ENCODE data around the gene CDHR2.
"Not testable (repeated sequence)": the region's sequence is repeated elsewhere in the genome, so short reads cannot be mapped to it uniquely, and the experiment has no call there.

The CDHR2 gene

DNA sequence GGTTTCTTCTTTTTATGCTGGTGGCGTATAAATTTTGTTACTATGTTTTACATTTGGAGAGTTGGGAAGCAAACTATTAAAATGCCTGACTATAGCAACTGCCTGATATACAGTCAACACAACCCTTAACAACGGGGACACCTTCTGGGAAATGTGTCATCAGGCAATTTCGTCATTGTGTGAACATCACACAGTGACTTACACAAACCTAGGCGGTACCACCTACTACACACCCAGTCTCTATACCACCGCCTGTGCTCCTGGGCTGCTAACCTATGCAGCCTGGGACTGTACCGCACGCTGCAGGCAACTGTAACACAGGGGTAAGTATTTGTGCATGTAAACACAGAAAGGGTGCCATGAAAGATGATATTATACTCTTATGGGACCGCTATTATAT lies 1.3 kb upstream of the CDHR2 start:
- TF ChIP-seq CTCF (IDR thresholded peaks at IDR 0.05; ENCODE audit: low read depth, low read length) = no peak
- no peak overlapping the region for H3K4me3 ChIP-seq (ENCODE audit: low read depth, low read length)

DNA sequence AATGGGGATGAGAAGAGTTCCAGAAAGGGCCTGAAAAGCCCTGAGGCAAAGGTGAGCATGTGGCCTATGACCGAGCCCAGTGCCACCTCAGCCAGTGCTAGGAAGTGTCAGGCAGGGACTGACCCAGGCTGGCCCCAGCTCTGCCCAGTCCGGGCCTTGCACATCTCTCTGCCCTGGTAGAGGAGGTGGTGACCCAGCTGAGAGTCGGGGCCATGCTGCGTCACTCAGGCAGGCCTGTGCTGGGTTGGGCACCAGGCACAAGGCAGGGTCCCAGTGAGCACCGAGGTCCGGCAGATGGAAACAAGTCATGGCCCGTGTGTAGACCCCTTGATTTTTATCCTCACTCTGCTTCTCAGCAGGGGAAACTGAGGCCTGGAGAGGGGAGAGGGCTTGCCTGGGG lies 729 bp downstream of the CDHR2 start:
- no peak overlapping the region for H3K4me3 ChIP-seq (ENCODE audit: low read depth, low read length)
- TF ChIP-seq CTCF (IDR thresholded peaks at IDR 0.05; ENCODE audit: low read depth, low read length) = no peak

DNA sequence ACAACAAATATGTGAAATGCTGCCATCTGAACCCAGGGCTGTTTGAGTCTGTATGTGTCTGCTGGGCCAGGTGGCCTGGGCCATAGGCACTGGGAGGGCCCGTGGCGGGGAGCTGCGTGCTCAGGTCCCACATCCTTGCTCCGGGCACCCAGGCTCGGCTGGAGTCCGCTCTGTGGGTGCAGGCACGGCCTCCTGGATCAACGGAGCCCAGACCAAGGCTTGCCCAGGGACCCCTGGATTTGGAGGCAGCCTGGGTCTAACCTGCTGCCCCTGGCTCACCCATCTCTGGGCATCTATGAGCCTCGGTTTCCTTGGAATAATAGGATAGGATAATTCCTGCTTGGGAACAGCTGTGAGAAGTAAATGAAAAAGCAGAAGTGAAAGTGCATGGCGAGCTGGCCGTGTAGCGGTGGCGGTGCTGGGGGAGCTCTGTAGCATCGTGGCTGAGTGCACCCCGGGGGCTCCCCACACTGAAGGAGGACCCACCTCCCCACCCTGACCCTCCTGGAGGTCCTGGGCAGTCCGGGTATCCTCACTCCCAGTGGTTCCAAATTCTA lies 1.2 kb downstream of the CDHR2 start:
- H3K4me3 ChIP-seq (ENCODE audit: low read depth, low read length) = no peak overlapping the region

DNA sequence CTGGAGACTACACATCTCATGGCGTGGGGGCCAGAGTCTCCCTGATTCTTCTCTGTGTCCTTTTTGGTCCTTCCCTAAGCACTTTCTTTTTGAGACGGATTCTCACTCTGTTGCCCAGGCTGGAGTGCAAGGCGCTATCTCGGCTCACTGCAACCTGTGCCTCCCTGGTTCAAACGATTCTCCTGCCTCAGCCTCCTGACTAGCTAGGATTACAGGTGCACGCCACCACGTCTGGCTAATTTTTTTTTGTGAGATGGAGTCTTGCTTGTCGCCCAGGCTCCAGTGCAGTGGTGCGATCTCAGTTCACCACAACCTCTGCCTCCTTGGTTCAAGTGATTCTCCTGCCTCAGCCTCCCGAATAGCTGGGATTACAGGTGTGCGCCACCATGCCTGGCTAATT lies 1.8 kb downstream of the CDHR2 start:
- H3K4me3 ChIP-seq (ENCODE audit: low read depth, low read length) = not testable (repeated sequence)

More for the DNA sequence above, 1.2 kb downstream of the CDHR2 start:
- TF ChIP-seq CTCF (IDR thresholded peaks at IDR 0.05; ENCODE audit: low read depth, low read length) = no peak

DNA sequence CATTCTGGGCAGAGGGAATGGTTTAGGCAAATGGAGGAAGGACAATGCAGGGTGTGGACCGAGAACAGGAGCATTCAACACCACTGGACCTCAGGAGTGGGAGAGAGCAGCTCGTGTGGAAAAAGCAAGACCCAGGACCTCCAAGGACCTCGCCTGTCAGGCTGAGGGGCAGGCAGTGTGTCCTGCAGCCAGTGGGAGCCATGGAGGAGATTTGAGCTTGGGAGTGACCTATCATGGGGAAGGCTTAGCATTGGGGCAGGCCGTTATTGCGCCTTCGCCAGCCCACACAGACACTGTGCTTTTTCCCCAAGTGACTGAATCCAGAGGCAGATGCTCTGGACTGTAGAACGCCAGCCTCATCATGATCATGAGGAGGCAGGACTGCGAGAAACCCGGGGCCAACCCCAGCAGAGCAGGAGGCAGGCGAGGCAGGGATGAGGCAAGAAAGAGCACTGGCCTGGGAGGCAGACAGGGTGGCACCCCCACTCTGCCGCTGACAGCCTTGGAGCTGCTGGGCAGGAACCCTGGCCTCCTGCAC lies 3.3 kb downstream of the CDHR2 start:
- H3K4me3 ChIP-seq (ENCODE audit: low read depth, low read length) = no peak overlapping the region
- TF ChIP-seq CTCF (IDR thresholded peaks at IDR 0.05; ENCODE audit: low read depth, low read length) = no peak

DNA sequence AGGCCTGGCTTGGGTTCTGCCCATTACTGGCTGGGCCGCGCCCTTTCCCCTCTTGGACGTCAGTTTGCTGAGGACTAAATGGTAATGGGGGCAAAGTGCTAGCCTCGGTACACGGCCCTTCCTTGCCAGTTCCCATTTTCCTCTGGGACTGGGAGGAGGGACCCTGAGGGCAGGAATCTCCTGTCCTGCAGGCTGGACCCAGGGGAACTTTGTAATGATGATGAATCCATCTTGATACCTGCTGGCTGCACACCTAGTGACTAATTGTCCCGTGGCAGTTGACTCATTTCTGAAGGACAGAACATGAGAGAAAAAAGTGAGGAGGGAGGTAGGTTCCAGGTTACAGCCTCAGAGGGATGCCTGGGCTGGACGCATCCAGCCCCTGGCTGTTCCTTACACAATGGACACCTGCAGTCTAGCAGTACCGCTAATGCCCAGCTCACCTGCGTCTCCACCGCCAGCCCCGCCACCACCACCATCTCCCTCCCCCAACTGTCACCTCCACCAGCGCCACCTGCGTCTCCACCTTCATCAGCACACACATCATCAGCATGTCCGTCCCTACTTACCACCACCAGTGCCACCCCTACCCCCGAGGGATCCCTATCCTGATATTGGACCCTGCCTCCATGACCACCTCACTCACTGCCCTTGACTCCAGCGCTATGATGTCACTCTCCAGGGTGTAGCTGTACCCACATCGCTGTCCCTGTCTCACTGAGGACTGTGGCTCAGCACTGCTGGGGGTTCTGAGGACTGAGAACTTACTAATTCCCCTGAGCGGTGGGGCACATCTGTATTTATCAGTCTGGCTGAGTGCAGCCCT lies 4.3 kb downstream of the CDHR2 start:
- TF ChIP-seq CTCF (IDR thresholded peaks at IDR 0.05; ENCODE audit: low read depth, low read length) = no peak
- H3K4me3 ChIP-seq (ENCODE audit: low read depth, low read length) = no peak overlapping the region

- H3K4me3 ChIP-seq (ENCODE audit: low read depth, low read length) = no peak overlapping the region
- TF ChIP-seq CTCF (IDR thresholded peaks at IDR 0.05; ENCODE audit: low read depth, low read length) = no peak
Measured at GRCh38 chr5:176557846-176558245, 8.7 kb downstream of the CDHR2 start.
